DMS53 treated with DMSO at 0.1 percent for 48 hours (cell line): ENCODE data around the gene CACNA1F.
A peak's percentile ranks its signal among the peaks of the same experiment; 100 is the strongest.
"Not testable (repeated sequence)": the region's sequence is repeated elsewhere in the genome, so short reads cannot be mapped to it uniquely, and the experiment has no call there.

Experiments
- DNase-seq: peaks from one replicate; lab custom pipeline; 2025; ENCODE audit not compliant: unreplicated experiment; lab: John Stamatoyannopoulos, UW

Gene CACNA1F

DNA sequence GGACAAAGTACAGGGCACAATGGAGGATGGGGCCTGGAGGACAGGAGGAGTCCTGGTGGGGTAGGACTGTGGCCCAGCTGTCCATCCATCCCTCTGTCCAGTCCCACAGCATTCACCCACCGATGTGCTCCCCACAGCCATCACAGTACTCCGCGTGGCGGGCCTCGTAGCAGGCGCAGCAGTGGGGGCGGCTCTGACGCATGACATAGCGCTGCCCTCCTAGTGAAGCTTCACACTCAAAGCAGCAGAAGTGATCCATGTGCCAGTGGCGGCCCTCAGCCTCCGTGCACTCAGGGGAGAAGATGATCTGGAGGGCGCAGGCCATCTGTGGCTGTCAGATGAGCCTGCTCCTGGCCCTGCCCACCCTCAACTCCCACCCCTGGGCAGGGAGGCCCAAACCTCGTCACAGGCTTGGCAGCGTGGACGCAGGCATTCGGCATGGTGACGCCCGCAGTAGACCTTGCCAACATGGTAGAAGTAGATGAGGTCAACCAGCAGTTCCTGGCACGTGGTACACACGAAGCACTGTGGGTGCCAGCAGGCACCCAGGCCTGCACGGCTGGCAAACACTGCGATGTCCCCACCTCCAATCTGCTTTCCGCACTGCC lies 55.2 kb downstream of the CACNA1F start:
- no peak for DNase-seq

DNA sequence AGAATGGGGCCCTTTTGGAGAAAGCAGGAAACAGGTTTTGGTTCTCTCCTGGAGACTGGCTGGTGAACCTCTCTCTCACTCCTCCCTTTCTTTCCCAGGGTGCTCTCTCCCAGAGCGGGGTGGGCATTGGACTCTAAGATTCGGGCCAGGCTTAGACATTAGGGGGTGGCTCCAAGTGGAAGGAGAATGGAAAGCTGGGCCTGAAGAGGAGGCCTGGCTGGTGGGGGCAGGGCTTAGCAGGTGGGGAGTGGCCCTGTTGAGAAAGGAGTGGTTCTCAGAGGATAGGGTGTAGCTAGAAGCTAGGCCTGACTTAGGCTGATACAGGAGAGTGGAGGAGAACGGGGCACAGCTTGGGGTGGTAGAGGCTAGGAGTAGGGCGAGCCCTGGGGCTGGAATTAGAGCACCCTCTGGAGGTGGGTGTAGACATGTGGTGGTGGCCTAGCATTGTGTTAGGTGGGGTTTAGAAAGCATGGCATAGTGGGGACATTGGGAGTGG lies 55.8 kb downstream of the CACNA1F start:
- DNase-seq: no peak

DNA sequence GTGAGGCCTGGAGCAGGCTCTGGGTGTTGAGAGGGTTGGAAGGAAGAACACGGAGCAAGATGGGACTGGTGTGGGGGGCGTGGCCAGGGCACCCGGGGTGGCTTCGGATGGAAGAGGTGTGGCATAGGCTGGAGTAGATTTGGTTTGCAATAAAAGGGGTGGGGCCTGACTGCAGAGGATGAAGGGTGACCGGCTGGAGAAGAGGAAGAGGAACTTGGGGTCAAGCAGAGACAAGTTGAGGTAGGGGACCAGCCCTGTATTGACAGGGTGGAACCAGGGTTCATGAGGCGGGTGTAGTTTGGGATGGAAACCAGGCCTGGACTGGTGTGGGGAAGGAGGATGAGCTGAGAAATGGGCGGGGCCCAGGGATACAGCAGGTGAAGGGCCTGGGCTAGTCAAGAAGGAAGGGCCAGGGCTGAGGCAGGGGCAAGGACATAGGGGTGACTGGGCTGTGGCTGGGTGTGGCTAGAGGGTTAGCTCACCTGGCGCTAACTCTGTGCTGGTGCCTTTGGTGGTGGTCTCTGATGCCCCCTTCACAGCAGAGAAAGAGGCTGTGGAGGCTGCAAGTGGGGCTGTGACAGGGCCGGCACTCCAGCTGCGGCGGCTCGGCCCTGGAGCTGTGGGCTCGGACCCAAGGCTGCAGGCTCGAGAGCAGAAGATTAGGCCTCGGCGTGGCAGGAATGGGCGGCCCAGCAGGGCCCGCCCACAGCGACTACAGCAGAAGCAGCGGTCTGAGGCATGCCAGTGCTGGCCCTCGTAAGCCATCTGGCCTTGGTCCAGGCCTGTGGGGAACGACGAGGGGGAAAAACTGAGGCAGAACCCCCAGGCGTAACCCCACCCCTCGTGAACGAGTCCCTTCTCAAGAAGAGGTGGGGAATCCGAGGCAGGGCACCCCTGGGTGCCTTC lies 56.5 kb downstream of the CACNA1F start:
- no peak for DNase-seq

DNA sequence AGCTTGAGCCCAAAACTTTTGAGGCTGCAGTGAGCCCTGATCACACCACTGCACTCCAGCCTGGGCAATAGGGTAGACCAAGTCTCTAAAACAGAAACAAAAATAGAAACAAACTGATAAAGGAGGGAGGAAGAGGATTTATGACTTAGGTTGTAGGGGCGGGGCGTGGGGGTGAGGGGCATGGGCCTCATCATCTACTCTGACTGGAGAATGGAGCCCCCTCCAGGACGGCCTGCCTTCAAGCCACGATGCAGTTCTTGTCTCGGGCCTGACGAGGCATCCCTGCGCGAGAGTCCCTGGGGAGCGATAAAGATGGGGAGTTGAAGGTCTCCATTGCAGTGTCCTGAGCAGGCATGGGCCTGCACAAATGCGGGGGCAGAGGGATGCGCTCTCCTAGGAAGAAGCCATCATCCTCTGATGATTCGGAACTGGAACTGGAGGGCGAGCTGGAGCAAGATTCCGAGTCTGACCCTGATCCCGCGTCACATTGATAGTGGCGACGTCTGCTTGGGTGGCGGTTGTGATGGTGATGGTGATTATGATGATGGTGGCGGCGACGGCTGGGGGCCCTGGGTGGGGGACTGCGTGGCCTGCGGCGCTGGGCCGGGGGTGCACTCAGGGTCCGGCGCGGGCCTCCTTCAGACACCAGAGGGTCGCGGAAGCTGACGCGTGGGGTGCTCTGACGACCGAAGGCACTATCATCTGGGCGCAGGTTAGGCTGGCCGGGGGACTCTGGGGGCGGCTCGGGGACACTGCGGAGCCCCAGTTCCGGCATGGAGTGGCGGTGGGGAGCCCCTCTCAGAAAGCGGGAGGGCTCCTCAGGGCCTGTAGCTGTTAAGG lies 57.5 kb downstream of the CACNA1F start:
- DNase-seq: no peak

GRCh38 chrX:49174723-49175122 lies 58.4 kb downstream of the CACNA1F start:
- DNase-seq: no peak

DNA sequence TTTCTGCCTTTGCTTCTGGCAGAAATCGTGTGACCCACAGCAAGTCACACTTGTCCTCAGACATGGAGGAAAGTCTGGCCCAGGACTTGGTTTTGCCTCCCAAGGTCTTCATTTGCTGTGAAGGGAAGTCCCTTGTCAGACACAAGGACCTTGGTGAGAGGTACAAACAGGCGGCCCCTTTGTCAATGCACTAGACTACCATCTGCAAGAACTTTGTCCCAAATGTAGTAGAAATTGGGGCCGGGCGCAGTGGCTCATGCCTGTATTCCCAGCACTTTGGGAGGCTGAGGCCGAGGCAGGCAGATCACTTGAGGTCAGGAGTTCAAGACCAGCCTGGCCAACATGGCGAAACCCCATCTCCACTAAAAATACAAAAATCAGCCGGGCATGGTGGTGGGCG lies 59.6 kb downstream of the CACNA1F start:
- DNase-seq: not testable (repeated sequence)

GRCh38 chrX:49172280-49172780 lies 60.8 kb downstream of the CACNA1F start:
- DNase-seq: no peak

DNA sequence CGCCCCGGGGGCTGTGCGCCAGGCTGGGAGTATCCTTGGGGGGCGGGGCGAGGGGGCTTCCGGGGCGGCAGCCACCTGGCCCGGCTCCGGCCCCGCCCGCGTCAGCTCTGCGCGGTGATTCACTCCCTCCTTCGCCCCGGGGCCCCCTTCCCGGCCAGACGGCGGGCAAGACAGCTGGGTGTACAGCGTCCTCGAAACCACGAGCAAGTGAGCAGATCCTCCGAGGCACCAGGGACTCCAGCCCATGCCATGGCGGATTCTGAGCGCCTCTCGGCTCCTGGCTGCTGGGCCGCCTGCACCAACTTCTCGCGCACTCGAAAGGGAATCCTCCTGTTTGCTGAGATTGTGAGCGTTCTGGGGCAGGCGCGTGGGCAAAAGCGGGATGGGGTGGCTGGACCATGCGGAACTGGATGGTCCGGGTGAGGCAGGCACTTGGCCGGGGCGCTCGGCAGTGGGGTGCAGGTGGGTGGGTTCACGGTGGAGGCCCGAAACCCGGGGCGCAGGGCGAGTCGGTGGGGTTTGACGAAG lies 61.3 kb downstream of the CACNA1F start, which contains the start of gene PLP2:
Gene PLP2 (plus strand): TSS at position 147 of the 528 bp plus-strand sequence. CDS start 103 bp downstream, at position 250.
- no peak for DNase-seq

DNA sequence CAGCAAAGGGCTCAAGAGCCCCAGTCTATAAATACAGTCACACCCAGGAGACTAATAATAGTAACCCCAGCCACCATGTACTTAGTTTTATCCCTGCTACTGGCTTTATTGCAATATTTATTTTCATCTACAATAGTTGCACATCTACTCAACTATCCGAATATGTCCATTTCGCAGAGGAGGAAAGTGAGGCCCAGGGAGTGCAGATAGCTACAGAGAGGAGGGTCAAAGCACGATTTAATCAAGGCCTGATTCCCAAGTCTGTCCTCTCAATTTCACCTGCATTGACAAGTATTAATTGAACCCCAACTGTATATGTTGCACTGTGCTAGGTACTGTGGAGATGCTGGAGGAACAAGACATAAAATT lies 65.4 kb downstream of the CACNA1F start:
- no peak for DNase-seq

GRCh38 chrX:49166914-49167739 lies 66.0 kb downstream of the CACNA1F start:
- peak; percentile 74 for DNase-seq

- peak; percentile 94 for DNase-seq
Observed at GRCh38 chrX:49165901-49166881, 66.9 kb downstream of the CACNA1F start.

DNA sequence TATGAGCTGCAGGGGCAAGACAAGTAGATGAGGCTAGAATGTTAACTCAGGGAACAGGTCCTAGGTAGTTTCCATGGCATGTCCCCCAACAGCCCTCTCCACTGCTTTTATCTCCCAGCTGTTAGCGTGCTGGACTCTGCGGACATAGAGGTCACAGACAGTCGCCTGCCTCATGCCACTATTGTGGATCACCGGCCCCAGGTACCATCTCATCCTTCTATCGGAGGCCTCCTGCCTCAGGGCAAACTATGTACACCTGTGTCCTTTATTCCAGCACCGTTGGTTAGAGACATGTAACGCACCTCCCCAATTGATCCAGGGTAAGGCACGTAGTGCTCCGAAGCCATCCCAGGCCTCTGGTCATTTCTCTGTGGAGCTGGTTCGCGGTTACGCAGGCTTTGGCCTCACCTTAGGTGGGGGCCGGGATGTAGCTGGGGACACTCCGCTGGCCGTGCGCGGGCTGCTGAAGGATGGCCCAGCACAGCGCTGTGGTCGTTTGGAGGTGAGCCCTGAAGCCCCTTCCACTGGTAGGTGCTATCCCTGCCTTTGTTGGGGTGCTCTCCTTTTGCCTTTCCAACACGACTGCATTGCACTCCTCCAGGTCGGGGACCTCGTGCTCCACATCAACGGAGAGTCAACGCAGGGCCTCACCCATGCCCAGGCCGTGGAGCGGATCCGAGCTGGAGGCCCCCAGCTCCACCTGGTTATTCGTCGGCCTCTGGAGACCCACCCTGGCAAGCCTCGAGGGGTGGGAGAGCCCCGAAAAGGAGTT lies 68.4 kb downstream of the CACNA1F start:
- DNase-seq: no peak

DNA sequence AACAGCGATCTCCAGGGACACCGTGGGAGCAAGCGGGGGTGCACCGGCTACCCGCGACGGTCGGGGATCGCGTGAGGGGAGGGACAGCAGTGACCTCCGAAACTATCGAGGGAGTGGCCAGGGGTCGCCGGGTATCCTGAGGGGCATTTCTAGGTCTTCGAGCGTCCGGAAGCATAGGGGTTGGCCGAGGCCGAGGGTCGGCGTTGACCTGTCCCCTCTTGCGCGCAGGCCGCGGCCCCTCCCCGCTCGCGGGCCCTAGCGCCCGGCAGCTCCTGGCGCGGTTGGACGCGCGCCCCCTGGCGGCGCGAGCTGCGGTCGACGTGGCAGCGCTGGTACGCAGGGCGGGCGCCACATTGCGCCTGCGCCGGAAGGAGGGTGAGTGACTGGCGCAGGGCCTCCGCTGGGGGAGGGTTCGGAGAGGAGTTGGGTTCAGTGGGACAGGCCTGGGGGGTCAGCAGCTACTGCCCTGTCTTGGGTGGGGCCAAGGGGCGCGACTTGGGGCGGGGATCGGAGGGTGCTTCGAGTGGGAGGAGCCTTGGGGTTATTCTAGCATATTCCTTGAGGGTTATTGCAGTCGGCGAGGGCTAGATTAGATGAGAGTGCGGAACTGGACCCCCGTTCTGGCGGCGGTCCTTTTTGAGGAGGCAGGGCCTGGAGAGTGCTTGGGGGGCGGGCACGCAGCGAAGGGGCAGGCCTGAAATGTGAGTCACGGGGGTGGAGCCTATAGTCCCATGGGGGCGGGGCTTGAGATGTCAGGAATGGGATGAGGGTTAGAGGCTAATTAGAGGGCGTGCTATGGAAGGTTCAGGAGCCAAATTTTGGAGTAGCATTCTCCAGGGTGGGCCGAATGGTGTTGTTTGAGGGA lies 69.4 kb downstream of the CACNA1F start:
- DNase-seq: peak; percentile 44

GRCh38 chrX:49162620-49163019 lies 70.5 kb downstream of the CACNA1F start, which contains the start of gene MAGIX:
MAGIX (plus strand) TSS chrX:49162758; CDS start chrX:49162890, 132 bp downstream.
- DNase-seq: no peak

GRCh38 chrX:49161632-49162031 lies 71.5 kb downstream of the CACNA1F start:
- DNase-seq: no peak

- no peak for DNase-seq
Observed at GRCh38 chrX:49160908-49161307, 72.2 kb downstream of the CACNA1F start.

DNA sequence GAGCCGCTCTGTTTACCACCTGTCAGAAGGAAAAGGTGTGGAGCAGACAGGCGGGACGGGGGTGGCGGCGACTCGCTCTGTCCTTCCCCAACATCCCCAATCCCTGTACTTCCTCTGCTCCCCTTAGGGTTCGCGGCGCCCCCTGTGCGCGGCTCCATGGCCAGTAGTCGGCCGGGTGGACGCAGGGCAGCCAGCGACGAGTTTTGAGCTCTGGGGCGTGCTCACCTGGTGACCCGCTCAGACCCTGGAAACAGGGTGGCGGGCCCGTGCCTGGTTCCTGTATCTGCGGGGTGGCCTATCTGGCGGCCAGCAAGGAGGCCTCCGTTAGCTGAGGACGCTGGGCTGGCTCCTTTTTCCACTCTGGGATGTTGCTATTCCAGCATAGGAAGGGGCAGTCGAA lies 75.9 kb downstream of the CACNA1F start:
- DNase-seq: no peak
